SW480 (cell line): ENCODE measurements around the gene PTGR2.
A peak's percentile ranks its signal among the peaks of the same experiment; 100 is the strongest.
"Not testable (repeated sequence)": the region's sequence is repeated elsewhere in the genome, so short reads cannot be mapped to it uniquely, and the experiment has no call there.

Experiments used
- DNase-seq: peaks from one replicate; pipeline ENCODE4 v3.0.0-alpha.2; 2016; ENCODE audit warnings: low spot score

The PTGR2 gene

DNA sequence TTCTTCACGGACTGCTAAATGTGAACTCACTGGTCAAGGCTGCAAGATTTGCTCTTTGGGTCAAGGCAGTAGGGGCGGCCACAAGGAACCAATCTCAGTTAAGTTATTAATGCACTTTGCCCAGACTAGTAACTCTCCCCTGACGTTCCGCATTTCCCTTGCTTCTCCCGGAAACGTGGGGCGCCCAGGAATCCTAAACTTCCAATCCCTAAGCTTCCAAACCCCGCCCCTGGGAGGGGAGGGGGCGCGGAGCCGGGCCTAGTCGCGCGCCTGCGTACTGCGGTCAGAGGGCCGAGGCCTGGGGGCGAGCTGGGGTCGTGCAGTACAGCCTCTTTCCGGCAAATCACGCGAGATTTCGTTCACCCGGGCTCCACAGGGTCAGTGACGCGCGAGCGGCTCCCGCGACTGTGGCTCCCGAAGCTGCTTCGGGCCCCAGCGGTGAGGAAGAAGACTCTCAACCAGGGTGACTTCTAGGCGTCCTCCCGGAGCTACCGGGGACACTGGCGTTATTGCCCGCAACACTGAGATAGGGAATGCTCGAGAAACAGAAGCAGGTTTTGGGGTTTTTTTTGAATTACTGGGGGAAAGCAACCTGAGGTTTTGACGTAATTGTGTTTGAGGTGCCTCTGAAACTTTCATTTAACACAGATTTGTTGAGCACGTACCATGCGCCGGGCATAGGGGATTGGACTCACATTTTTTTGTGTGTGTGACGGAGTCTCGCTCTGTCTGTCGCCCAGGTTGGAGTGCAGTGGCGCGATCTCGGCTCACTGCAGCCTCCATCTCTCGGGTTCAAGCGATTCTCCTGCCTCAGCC, at the start of gene PTGR2:
Gene PTGR2 (plus strand): TSS at position 265 of the 816 bp plus-strand sequence. CDS start 7,032 bp downstream, outside the sequence.
- DNase-seq: peak; percentile 95

DNA sequence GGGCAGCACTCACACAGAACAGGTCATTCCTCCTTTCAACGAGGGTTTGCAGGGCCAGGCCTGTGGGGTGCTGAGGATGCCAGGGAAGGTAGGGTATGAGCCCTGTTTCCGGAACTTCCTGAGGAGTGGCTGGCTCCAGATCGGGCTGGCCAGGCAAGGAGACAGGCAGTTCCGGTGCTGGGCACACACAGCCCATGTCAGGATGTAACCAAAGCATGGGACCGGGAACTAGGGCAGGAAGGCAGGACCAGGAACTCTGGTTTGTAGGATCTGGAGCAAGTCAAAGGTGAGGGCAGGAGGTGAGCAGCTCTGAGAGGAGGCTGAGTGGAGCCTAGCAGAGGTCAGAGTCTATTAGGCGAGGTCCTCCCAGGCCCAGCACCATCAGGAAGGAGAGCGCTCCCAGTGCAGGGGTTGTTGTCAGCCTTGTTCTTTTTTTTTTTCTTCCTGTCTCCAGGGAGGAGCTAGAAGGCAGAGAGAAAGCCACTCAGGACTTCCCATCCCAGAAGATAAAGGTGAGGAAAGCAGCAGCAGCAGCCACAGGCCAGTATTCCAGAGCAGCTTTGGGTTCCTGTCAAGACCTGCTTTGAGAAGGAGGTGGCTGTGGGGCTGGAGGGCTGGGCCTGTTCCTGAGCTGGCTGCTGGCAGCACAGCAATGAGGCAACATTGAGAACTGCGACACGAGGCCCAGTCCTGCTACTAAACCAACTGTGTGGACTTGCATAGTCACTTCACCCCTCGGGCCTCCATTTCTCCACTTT, 49.0 kb upstream of the PTGR2 start:
- peak; percentile 22 for DNase-seq

DNA sequence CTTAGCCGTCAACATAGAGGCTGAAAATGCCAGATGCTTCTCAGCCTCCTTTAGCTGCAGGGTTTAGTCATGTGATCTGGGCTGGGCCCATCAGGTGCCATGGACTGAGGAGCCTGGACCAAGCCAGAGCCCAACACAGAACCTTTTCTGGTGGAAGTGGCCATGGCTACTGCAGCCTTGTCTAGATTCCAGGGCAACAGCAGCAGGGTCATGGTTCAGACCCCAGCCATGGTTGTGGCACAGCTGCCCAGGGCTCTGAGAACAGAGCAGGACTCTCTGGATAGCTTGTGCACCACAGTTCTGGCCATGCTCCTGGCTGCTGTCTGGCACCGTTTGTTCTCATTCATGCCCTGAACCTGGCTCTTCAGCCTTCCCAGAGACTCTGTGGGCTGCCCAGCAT, 47.0 kb upstream of the PTGR2 start:
- DNase-seq: no peak

DNA sequence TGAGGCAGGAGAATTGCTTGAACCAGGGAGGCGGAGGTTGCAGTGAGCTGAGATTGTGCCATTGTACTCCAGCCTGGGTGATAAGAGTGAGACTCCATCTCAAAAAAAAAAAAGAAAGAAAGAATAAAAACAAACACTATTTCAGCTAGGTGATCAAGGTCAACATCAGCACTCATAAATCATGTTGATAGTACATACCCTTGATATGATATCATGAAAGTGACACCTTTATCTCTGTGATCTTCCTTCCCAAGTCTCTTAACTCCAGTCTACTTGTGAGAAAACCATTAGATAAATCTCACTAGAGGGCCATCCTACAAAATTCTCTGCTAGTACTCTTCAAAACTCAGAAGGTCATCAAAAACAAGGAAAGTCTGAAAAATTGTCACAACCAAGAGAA, 44.2 kb upstream of the PTGR2 start:
- no peak for DNase-seq

DNA sequence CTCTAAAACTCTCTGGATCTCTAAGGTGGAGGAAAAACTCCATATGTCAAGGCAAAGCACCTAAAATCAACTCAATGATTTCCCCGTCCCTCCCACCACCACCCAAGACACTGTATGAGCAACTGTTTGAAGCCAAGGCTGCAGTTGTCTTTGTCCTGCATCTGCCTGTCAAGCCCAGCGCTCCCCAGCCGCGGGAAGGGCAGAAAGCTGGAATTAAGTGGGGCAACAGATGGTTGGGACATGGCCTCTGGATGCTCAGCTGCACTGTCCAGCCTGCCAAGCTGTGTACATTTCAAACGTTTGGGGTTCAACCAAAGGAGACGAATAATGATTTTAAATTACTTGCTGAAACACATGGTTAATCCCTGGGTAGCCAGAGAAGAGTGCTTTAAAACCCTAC, 42.2 kb upstream of the PTGR2 start:
- no peak for DNase-seq

DNA sequence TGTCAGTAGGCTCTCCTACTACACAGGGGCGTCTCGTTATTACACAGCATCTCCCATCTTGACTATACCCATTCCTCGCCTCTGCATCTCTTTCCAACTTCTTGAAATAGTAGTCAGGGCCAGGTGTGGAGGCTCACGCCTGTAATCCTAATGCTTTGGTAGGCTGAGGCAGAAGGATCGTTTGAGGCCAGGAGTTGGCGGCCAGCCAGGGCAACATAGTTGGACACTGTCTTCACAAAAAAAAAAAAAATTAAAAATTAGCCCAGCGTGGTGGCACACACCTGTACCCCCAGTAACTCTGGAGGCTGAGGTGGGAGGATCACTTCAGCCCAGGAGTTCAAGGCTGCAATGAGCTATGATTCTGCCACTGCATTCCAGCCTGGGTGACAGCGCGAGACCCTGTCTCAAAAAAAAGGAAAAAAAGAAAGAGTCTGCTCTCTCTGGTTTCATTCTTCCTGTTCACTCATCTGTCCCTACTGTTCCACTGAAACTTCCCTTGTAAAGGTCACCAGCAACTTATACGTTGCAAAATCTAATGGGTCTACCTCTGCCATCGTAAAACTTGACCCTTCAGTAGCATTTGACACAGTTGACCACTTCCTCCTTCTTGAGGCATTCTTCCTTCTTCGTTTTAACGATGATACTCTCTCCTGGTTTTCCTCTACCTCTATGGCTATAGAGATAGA, 41.0 kb upstream of the PTGR2 start:
- DNase-seq: no peak

DNA sequence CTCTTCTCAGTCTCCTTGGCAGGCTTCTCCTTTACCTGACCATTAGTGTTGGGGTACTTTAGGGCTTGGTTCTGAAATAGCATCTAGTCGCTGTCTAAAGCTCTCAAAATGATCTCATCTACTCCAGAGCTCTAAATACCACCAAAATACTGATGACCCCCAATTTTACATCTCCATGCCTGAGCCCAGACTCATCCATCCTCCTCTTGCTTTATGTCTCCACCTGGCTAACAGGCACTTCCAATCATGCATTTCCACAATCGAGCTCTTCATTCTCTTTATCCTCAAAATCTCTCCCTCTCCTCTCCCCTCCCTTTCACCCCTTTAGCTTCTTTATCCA, 40.5 kb upstream of the PTGR2 start:
- DNase-seq: no peak

DNA sequence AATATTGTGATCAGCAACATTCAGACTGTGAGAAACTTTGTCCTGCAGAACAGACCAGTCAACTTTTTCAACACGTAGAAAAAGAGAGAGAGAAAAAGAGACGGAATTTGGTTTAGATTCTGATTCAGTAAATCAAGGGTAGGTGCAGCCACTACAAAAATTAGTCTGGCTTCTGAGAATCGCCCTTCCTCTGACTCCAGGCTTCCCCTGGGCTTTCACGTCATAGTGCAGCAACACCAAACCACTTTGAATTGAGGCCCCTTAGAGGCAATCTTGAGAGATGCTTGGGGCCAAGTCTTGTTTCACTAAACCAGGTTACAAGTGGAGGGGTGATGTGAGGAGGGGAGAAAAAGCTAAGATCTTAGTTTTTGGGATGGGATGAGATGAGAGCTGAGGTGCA, 37.5 kb upstream of the PTGR2 start:
- no peak for DNase-seq

DNA sequence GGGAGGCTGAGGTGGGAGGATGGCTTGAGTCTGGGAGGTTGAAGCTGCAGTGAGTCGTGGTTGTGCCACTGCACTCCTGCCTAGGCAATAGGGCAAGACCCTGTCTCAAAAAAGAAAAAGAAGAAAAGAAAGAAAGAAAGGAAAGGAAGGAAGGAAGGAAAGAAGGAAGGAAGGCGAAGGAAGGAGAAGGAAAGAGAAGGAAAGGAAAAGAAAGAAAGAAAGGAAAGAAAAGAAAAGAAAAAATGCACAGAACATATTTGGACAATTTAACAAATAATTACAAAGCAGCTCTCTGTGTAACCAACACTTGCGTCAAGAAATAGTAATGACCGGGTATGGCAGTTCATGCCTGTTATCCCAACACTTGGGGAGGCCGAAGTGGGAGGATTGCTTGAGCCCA, 35.8 kb upstream of the PTGR2 start:
- no peak for DNase-seq

DNA sequence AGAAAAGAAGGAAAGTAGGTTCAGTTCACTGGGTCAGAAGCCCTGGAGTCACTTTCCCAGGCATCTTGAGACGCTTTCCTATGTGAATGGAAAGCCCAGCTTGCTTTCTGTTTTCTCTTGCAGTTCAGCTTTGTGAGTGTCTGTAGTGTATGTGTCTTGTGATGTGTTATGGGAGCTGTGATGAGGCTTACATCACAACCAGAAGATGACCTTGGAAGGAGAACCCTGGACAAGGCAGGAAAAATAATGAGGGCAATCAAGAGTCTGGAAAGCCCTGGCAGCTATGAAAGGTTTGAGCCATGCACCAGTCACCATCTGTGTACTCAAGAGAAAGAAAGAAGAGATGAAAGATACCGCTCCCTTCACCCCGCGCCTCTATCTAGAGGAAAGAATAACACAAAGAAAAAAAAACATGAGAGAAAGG, 35.2 kb upstream of the PTGR2 start:
- no peak for DNase-seq

DNA sequence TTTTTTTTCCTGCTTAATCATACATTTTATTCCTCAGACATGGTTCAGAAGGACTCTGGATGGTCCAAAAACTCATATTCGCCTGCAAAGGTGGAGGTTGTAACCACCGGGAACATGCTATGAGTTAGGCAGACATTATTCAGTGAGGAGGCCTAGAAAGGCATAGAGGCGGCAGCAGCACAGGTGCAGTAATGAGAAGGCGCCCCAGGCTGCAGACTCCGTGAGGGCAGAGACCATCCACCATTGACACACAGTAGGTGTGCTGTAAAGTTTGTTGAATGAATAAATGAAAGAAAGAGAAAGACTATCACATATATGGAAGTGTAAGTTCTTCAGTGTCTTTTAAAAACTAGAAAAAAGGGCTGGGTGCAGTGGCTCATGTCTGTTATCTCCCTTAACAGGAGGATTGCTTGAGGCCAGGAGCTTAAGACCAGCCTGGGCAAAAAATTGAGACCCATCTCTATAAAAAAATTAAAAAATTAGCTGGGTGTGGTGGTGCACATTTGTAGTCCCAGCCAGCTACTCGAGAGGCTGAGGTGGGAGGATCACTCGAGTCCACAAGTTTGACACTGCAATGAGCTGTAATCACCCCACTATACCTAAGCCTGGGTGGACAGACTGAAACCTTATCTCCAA, 34.5 kb upstream of the PTGR2 start:
- DNase-seq: no peak

DNA sequence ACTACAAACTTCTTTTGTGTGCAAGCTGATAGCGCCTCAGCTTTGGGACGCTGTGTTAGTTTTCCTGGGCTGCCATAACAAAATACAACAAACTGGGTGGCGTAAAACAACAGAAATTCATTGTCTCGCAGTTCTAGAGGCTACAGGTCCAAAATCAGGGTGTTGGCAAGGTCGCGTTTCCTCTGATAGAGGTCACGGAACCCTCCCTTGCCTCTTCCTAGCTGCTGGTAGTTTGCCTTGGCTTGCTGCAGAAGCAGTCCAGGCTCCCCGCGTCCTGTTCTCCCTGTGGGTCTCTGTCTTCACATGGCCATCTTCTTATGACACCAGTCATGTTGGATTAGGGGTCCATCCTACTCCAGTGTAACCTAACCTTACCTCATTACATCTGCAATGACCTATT, 32.8 kb upstream of the PTGR2 start:
- DNase-seq: no peak

DNA sequence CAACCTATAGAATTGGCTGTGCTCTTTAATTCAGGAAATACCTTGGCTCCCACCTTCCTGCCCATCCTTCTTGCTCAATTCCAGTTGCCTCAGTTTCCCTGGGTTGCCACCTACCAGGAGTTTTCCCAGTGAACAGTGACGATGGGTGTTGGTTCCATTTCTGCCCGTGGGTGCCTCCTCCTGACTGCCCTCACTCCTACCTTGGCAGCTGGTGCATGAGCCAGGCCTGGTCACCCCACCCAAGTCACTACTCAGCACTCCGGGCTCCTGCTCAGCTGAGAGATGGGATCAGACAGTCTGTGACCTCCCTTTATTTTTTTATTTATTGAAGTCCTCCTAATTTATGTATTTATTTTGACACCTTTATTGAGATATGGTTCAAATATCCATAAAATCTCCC, 31.0 kb upstream of the PTGR2 start:
- DNase-seq: no peak

DNA sequence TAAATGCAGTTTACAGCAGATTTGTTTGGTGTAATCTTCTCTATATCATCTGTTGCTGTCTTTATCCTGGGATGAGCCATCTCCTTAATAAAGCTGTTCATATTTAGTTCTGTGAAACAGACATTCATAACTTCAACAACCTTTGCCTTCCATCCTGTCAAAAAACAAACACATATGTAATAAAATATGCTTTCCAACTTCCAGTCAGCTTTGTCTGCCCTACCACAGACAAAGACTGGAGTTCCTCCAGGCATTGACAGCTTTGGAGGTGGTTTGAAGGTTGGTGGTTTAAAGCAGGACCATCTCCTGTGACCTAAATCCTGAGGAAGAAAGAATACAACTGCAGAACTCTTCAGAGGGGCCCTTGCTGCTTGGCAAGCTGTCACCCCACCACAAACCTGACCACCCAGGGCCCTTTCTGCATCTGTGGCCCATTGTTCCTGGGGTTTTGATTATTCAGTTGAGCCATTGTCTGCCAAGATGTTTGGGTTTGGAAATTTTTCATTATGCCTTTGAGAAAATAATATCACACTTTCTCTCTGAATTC, 28.2 kb upstream of the PTGR2 start:
- no peak for DNase-seq

DNA sequence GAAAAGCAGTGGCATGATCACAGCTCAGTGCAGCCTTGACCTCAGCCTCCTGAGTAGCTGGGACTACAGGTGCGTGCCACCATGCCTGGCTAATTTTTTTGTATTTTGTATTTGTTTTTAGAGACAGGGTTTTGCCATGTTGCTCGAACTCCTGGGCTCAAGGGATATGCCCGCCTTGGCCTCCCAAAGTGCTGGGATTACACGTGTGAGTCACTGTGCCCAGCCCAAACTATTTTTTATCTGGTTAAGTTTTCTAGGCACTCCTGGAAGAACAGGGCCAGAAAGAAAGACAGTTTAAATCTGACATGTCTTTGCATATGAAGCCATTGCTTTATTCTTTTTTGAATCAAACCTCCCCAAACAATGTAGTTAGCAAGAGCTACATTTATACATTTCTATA, 27.5 kb upstream of the PTGR2 start:
- no peak for DNase-seq

DNA sequence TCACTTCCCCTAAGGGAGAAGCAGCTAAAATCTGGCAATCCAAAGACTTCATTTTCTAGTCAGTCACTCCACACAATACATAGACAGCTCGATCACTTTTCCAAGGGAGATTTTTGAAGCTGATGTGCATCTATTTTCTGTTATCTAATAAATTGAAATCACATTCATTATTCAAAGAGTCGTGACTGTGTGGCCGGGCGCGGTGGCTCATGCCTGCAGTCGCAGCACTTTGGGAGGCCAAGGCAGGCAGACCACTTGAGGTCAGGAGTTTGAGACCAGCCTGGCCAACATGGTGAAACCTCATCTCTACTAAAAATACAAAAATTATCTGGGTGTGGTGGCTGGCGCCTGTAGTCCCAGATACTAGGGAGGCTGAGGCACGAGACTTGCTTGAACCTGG, 27.1 kb upstream of the PTGR2 start:
- DNase-seq: no peak

DNA sequence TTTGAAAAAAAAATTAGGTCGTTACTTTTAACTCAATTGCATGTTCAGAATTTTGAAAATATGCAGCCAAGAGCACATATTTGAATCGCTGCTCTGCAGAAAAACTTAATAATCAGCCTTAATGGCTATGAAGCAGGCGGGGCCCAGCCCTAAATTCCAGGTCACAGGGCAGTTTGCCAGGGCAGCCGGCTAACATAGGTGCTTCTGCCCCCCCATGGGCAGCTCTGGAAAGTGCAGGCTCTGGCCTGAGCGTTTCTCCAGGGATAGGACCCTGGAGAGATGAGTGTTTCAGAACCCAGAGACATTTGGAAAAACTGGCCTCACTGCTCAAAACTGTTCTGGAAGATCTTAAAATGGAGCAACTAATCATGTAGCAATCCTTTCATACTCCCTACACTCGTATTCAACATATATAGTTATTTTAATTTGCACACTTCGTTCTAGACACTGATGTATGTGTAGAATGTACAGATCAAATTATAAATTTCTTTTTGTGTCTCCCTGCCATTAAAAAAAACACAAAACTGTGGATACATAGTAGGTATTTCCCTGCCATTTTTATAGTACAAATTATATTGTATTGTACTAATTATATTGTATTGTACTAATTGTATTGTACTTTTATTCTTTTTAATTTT, 26.0 kb upstream of the PTGR2 start:
- peak; percentile 88 for DNase-seq

DNA sequence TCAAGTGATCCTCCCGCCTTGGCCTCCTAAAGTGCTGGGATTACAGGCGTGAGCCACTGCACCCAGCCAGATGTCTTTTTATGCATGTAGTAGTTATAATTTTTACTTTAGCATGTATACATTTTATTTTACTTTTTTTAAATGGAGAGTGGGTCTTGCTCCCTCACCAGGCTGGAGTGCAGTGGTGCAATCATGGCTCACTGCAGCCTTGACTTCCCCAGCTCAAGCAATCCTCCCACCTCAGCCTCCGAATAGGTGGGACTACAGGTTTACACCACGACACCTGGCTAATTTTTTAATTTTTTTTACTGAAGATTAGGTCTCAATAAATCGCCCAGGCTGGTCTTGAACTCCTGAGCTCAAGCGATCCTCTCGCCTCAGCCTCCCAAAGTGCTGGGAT, 24.4 kb upstream of the PTGR2 start:
- not testable (repeated sequence) for DNase-seq

DNA sequence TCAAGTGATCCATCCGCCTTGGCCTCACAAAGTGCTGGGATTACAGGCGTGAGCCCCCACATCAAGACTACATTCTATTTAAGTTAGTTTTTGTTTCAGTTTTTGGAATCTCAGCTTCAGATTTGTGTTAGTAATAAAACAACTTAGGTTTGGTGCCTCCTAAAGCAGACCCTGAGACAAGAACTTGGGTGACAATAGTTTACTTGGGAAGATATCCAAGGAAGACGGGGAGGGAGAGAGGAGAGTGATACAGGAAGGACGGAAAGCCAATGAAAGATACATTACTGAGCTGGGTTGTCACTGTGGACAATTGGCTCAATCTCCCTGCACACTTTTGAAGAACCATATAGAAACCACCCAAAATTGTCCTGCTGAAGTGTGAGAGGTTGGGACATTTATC, 22.6 kb upstream of the PTGR2 start:
- no peak for DNase-seq

DNA sequence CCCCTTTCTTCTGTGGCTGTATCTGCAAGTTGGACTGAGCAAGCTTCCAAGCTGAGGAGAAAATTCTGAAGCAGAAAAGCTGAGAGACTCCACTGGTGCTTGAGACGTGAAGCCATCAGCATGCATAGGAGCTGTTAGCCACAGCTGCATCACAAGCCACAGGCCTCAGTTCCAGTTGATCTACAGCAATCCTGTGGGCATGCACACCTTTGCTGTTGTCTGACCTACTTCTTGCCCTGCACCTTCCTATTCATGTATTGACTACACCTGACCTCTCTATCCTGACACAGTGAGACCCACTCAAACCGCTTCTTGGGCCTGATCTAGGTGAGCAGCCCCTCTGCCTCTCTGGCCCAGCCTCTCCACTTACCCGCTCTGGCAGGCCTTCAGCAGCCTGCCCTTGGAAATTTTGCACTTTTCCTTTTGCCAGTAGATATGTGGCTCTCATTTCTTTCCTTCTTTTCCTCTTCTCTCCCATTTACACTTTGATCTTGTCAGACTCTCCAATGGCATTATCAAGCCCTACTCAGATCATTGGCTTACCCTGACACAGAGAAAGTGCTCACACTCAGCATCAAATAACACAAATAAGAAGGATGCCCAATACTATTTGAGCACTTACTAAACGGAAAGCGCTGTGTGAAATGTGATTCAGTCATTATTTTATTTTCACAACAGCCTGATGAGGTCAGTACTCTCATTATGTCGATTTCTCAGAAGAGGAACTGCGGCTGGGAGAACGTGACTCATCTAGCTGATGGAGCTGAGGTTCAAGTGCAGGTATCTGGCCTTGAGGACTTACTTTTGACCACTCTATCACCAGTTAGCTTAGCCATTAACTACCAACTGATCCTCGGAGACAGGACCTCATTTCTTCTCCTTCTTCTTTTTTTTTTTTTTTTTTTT, 21.9 kb upstream of the PTGR2 start:
- DNase-seq: no peak

DNA sequence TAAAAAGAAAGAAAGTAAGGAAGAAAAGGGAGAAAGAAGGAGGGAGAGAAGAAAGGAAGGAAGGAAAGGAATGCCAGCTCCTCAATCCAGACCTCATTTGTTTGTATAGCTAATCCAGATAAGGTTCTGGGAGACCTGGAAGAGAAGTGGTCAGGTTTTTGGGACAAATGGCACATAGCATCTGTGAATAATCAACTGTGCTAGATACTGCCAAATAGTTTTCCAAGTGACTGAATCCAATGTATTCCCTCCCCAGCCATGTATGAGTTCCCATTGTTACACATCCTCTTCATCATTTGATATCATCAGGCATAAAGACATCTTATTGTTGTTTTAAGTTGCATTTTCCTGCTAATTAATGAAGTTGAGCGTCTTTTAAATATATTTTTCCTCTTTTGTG, 18.6 kb upstream of the PTGR2 start:
- DNase-seq: no peak
